Epidermal melanocyte (primary cell): ENCODE results near the gene MCTP1.
"Not testable (repeated sequence)": the region's sequence is repeated elsewhere in the genome, so short reads cannot be mapped to it uniquely, and the experiment has no call there.

Source experiments
- DNase-seq: peaks from one replicate; pipeline ENCODE4 v3.0.0; 2011; ENCODE audit warnings: low spot score; ENCODE audit not compliant: insufficient read length

MCTP1 gene

DNA sequence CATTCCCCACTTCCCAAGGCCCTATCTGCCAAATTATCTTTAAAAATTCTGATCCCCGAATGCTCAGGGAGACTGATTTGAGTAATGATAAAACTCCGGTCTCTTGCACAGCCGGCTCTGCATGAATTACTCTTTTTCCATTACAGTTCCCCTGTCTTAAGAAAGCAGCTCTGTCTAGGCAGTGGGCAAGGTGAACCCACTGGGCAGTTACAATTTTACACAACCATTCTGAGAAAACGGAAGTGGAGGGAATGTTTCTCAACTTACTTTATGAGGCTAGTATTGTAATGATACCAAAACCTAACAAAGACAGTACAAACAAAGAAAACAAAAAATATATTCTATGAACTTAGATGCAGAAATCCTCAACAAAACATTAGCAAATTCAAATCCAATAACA, 100.0 kb downstream of the MCTP1 start:
- no peak for DNase-seq

- DNase-seq, result no peak
Observed at GRCh38 chr5:95181644-95182043, 103.2 kb downstream of the MCTP1 start.

DNA sequence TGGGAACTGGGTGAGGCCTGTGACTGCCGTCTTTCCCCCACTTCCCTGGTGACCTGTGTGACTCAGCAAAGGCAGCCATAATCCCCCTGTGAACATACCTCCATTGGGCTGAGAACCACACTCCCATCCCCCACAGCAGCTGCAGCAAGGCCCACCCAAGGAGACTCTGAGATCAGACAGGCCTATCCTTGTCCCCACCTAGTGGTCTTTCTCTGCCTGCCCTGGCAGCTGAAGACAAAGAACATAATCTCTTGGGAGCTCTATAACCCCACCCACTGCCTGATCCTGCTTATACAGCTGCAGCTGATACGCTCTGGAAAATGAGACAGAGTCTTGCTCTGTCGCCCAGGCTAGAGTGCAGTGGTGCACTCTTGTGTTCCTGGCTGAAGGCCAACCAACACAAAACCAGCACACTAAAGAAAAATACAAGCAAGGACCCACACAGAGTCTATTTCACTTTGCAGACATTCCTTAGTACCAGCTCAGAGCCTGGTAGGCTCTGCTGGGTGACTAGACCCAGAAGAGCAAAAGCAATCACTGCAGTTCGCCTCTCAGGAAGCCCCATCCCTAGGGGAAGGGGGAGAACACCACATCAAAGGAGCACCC, 106.7 kb downstream of the MCTP1 start:
- DNase-seq, result no peak

GRCh38 chr5:95177456-95177855, 107.4 kb downstream of the MCTP1 start:
- DNase-seq, result no peak

GRCh38 chr5:95175106-95175505, 109.8 kb downstream of the MCTP1 start:
- no peak for DNase-seq

DNA sequence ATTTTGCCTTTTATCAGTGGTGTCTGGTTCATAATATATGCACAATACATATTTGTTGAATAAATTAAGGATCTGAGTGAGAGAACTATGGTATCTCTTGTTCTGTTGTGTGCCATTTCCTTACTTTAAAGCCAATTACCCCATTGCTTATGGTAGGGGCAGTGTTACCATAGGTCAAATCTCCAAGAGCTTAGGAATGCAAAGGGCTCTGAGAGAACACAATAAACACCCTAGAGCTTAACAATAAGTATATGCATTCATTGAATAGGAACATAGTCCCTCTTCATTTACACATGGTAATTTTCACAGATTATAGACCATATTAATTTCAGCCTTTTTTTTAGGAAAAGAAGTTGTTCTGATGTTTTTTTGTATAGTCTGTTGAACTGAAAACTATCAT, 112.2 kb downstream of the MCTP1 start:
- no peak for DNase-seq

GRCh38 chr5:95164861-95165260, 120.0 kb downstream of the MCTP1 start:
- DNase-seq, result no peak

- no peak for DNase-seq
Observed at GRCh38 chr5:95163079-95163478, 121.8 kb downstream of the MCTP1 start.

- no peak for DNase-seq
Observed at GRCh38 chr5:95162231-95162992, 122.5 kb downstream of the MCTP1 start.

DNA sequence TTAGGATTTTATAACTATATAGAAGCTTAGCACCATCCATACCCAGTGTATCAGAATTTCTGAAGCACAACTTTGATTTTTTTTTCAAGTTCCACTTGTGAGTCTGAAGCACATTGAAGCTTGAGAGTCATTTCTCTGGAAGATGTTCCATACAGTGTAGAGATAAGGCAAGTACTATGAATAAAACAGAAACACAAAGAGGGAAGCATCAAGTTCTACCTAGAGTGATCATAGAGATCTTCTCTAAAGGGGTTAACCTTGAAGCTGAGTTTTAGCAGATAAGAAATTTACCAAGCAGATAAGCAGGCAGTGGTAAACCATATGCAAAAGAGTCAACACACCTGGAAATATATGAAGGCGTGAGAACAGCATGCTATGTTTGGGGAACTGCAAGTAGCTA, 125.3 kb downstream of the MCTP1 start:
- DNase-seq, result no peak

DNA sequence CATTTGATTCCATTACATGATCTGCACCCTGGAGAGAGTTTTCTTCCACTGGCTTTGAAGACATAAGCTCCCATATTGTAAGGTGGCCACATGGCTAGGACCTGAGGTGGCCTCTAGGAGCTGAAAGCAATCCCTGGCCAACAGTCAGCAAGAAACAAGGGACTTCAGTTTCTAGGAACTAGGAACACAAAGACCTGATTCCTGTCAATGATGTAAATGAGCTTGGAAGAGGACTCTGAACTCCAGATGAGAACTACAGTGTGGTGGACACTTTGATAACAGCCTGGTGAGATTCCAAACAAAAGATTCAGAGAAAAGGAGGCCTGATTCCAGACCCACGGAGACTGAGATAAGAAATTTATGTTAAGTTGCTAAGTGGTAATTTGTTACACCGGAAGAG, 129.0 kb downstream of the MCTP1 start:
- no peak for DNase-seq

- DNase-seq, result no peak
Observed at GRCh38 chr5:95153511-95153910, 131.4 kb downstream of the MCTP1 start.

GRCh38 chr5:95152535-95152934, 132.4 kb downstream of the MCTP1 start:
- DNase-seq, result no peak

- DNase-seq, result no peak
Observed at GRCh38 chr5:95152131-95152530, 132.8 kb downstream of the MCTP1 start.

GRCh38 chr5:95151694-95152093, 133.2 kb downstream of the MCTP1 start:
- no peak for DNase-seq

DNA sequence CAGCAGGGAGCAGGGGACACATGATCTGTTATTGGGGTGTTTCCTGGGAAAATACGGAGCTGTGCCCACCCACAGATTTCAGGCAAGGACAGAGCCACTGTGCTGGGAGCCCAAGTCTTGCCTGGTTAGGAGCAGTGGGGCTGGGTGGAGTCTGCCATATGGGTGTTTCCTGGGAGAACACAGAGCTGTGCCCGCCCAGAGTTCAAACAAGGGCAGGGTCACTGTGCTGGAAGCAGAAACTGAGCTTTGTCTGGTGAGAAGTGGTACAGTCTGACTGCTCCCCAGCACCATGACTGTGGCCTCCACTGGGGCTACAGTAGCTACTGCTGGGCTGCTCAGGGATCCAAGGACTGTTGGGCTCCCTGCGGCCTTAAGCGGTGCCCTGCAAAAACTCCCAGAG, 135.5 kb downstream of the MCTP1 start:
- no peak for DNase-seq

GRCh38 chr5:95148453-95148852, 136.4 kb downstream of the MCTP1 start:
- no peak for DNase-seq

DNA sequence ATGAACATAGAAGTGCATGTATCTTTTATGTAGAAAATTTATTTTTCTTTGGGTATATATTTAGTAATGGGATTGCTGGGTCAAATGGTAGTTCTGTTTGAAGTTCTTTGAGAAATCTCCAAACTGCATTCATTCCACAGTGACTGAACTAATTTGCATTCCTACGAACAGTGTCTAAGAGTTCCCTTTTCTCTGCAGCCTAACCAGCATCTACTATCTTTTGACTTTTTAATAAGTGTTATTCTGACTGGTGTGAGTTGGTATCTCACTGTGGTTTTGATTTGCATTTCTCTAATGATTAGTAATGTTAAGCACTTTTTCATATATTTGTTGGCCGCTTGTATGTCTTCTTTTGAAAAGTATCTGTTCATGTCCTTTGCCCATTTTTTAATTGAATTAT, 141.0 kb downstream of the MCTP1 start:
- DNase-seq, result not testable (repeated sequence)

GRCh38 chr5:95142145-95142544, 142.7 kb downstream of the MCTP1 start:
- DNase-seq, result no peak

DNA sequence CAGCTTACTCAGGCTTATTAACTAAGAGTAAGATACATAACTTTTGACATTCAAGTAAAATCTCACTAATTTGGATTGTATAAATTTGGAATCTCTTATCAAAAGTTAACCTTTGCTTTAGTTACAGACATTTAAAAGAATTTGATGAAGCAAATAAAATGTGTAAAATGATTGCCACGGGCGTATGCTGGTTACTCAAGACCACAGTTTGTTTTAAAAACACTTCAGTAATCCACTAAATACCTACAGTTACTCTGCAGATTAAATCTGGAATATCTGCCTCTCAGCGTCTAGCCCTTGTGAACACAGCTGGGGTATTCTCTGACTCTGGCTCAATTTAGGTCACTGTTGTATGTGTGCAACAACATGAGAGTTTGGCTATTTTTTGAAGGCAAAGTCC, 143.8 kb downstream of the MCTP1 start:
- no peak for DNase-seq

DNA sequence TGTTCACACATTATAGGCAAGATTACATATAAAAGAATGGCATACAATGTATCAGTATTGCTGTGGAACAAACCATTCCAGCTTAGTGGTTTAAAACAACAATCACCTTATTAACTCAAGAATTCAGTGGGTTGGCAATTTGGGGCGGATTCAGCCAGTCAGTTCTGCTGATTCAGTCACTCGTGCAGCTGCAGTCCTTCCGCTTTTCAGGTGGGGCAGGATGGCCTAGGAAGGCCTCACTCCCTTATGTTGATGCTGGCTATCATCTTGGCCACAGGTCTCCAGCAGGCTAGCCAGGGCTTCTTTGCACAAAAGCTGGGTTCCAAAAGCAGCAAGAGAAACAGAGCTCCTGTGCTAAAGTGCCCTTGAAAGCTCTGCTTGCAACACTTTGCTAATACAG, 150.6 kb downstream of the MCTP1 start:
- DNase-seq, result no peak

GRCh38 chr5:95132096-95132495, 152.8 kb downstream of the MCTP1 start:
- DNase-seq, result no peak

- DNase-seq, result no peak
Observed at GRCh38 chr5:95130941-95131340, 154.0 kb downstream of the MCTP1 start.
